HG03575 (cell line): ENCODE results near the gene MRPL52.
"Not testable (repeated sequence)": the region's sequence is repeated elsewhere in the genome, so short reads cannot be mapped to it uniquely, and the experiment has no call there.

Experiments used
- ATAC-seq: cut with Tn5 transposase; IDR thresholded peaks from one replicate; pipeline ENCODE4 v1.9.1; 2021; ENCODE audit not compliant: unreplicated experiment, insufficient number of reproducible peaks, low FRiP score; ENCODE audit errors: extremely low read depth

MRPL52 gene

DNA sequence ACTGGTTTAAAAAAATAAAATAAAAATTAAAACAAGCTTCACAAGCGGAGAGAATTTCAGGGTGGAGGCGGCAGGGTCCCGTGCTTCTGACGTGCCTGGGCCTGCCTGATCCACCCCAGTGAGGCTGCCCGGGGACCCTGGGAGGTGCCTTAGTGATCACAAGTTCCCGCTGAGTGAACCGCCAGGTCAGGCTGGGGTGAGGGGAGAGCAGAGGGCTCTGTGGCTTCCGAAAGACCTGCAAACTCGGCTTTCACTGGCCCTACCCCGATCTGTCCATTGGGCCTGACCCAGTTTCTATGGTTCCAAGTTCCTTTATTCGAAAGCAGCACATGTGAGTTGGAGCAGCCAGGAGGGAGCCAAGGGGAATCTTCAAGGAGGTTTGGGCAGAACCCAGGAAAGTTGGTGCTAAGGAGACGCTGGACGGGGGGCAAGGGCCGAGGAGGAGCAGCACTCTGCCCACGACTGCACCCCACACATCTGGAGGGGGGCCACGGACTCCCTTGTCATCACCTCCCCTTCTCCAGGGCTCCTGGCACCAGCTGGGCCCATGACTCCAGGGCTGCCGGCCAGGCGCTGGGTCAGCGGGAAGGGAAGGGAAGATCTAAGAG is 19.6 kb downstream of the MRPL52 start:
- ATAC-seq: no peak

- no peak for ATAC-seq
Observed at GRCh38 chr14:22850944-22851764, 21.5 kb downstream of the MRPL52 start.

- ATAC-seq: not testable (repeated sequence)
Observed at GRCh38 chr14:22852178-22852577, 22.5 kb downstream of the MRPL52 start.

GRCh38 chr14:22852599-22852939 is 22.9 kb downstream of the MRPL52 start:
- ATAC-seq: no peak

- ATAC-seq: no peak
Observed at GRCh38 chr14:22852940-22853767, 23.5 kb downstream of the MRPL52 start.

- ATAC-seq: not testable (repeated sequence)
Observed at GRCh38 chr14:22854296-22854695, 24.6 kb downstream of the MRPL52 start.

DNA sequence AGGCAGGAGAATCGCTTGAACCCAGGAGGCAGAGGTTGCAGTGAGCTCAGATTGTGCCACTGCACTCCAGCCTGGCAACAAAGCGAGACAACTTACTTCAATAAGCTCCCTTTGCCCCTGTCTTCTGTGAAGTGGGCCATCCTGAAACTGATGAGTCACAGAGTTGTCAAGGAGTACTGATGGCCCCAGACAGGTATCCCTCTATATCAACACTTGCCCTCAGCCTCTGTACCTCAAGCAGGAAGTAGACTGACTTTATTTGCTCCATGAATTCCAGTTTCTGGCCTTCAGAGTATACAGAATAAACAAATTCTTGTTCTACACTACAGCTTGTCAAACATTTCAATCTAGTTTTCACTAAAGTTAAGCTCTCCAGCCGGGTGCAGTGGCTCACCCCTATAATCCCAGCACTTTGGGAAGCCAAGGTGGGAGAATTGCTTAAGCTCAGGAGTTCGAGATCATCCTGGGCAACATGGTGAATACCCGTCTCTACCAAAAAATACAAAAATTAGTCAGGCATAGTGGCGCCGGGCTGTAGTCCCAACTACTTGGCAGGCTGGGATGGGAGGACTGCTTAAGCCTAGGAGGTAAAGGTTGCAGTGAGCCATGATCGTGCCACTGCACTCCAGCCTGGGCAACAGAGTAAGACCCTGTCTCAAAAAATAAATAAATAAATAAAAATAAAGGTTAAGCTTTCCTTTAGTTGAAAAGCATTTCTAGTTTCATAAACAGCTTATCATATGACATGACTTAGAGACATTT is 25.5 kb downstream of the MRPL52 start:
- no peak for ATAC-seq

GRCh38 chr14:22856428-22856827 is 26.7 kb downstream of the MRPL52 start:
- ATAC-seq: no peak

DNA sequence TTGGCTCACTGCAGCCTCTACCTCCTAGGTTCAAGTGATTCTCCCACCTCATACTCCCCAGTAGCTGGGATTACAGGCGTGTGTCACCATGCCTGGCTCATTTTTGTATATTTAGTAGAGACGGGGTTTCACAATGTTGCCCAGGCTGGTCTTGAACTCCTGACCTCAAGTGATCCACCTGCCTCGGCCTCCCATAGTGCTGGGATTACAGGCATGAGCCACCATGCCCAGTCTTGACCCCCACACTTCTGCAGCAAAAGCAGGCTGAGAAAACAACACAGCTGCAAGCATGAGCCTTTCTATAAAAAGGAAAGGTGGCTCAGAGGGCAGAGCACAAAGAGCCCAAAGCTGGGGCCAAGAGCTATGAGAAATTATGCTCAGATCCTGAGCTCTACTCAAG is 30.7 kb downstream of the MRPL52 start:
- ATAC-seq: not testable (repeated sequence)

- ATAC-seq: no peak
Observed at GRCh38 chr14:22861651-22862050, 32.0 kb downstream of the MRPL52 start.

GRCh38 chr14:22864979-22865378 is 35.3 kb downstream of the MRPL52 start:
- ATAC-seq: no peak

DNA sequence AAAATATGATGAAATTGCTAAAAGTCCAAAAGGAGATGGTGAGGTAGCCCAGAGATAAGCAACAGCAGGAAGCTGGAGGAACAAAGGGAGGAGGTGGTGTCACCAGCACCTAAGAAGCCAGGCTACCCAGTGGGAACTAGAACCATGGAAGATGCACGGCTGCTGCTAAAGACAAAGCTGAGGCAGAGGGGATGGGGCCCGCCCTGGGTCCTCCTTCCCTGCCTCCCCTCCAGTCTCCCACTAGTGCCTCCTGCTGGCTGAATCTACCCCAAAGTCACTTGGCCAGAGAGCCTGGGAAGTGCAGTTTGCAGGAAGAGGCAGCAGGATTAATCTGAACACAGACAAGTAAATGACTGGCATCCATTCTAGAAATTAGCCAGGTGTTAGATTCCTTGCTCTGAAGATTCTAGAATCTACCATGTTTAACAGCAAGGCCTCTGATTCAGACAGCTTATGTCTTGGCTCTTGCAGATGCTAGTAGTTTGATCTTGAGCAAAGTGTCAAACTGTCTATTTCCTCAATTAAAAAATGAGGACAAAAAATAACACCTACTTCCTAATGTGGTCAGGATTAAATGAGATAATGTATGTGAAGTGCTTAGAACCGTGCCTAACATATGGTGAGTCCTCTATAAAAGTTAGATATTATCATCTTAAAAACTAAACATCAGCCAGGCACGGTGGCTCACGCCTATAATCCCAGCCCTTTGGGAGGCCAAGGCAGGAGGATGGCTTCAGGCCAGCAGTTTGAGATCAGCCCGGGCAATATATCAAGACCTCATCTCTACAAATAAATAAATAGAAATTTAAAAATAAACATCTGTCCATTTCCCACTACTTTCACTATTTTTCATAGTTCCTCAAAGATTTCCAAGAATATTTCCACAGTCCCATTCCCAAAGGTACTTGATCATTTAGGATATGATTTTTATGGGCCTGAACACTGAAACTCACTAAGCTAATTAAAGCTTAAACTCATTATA is 36.0 kb downstream of the MRPL52 start:
- no peak for ATAC-seq

- ATAC-seq: no peak
Observed at GRCh38 chr14:22866874-22867273, 37.2 kb downstream of the MRPL52 start.

DNA sequence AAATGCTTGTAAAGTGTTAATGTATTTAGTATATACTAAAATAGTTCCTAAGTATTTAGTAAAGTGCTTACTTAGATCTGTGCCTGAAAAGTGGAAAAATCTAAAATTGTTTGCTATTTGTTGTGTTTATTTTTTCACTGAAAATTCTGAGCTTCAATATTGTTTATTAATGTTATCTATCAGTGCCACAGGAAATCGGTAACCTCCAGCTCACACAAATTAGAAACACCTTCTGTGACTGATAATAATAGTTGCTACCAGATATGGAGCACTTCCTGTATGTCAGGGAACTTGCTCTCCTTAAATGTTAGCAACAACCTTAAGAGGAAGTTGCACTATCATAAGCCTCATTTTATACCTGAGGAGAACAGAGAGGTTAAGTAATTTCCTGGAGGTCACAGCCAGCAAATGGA is 41.1 kb downstream of the MRPL52 start:
- ATAC-seq: peak; percentile 45

- peak; percentile 35 for ATAC-seq
Observed at GRCh38 chr14:22871224-22872032, 41.7 kb downstream of the MRPL52 start, which contains the start of gene LRP10. Gene LRP10, plus strand, starts transcription at chr14:22871740. Its CDS starts 564 bp downstream, at chr14:22872304.

- no peak for ATAC-seq
Observed at GRCh38 chr14:22872033-22872832, 42.5 kb downstream of the MRPL52 start.
